LoVo (cell line): ENCODE data around the gene MSANTD1.

Source experiments
- DNase-seq: peaks from one replicate; pipeline ENCODE4 v3.0.0-alpha.2; 2016; ENCODE audit warnings: low spot score

Gene MSANTD1

GRCh38 chr4:3248178-3248480 is 830 bp upstream of the MSANTD1 start:
- no peak for DNase-seq

- DNase-seq: no peak
Observed at GRCh38 chr4:3249711-3250437, 915 bp downstream of the MSANTD1 start.

- no peak for DNase-seq
Observed at GRCh38 chr4:3250438-3250955, 1.5 kb downstream of the MSANTD1 start.

GRCh38 chr4:3250956-3251690 is 2.2 kb downstream of the MSANTD1 start:
- no peak for DNase-seq

- DNase-seq: no peak
Observed at GRCh38 chr4:3251691-3252479, 2.9 kb downstream of the MSANTD1 start.

- DNase-seq: no peak
Observed at GRCh38 chr4:3252480-3252828, 3.5 kb downstream of the MSANTD1 start.

GRCh38 chr4:3252831-3253641 is 4.1 kb downstream of the MSANTD1 start:
- no peak for DNase-seq

GRCh38 chr4:3253808-3254207 is 4.8 kb downstream of the MSANTD1 start:
- no peak for DNase-seq

GRCh38 chr4:3254302-3255131 is 5.6 kb downstream of the MSANTD1 start:
- no peak for DNase-seq

- no peak for DNase-seq
Observed at GRCh38 chr4:3255611-3256186, 6.7 kb downstream of the MSANTD1 start.

GRCh38 chr4:3256230-3257102 is 7.5 kb downstream of the MSANTD1 start:
- DNase-seq: no peak

GRCh38 chr4:3257103-3257555 is 8.2 kb downstream of the MSANTD1 start:
- DNase-seq: peak; percentile 19

GRCh38 chr4:3257556-3258482 is 8.9 kb downstream of the MSANTD1 start:
- no peak for DNase-seq

- no peak for DNase-seq
Observed at GRCh38 chr4:3261411-3262207, 12.7 kb downstream of the MSANTD1 start.

GRCh38 chr4:3262208-3263052 is 13.5 kb downstream of the MSANTD1 start:
- DNase-seq: no peak

- DNase-seq: no peak
Observed at GRCh38 chr4:3263053-3263875, 14.3 kb downstream of the MSANTD1 start.
